OCI-LY7 (cell line): ENCODE results near the gene FYN. TPM values are rescaled to one million over a fixed set of nuclear protein-coding genes. Genes with fewer than 3 reads are reported as not detected.

Source experiments
- BruUV-seq: library from RNA; stranded (reverse); fragments of 400-500 nt; replicated peaks from 2 replicates; lab custom pipeline; 2021; lab: Mats Ljungman, UMichigan
- CTCF ChIA-PET: fragments of 300-600 bp; sonication (Branson Sonifier 250); formaldehyde crosslinking; loops from one replicate; lab custom pipeline; 2022; ENCODE audit warnings: antibody characterized with exemption; ENCODE audit not compliant: unreplicated experiment; lab: Charles Lee
- POLR2A ChIA-PET: fragments of 300-600 bp; sonication (Branson Sonifier 250); formaldehyde crosslinking; loops from one replicate; lab custom pipeline; 2022; ENCODE audit warnings: antibody characterized with exemption; lab: Charles Lee
- DNase-seq: peaks from one replicate; pipeline ENCODE4 v3.0.0-alpha.2; 2015; ENCODE audit warnings: low spot score
- H2AFZ ChIP-seq: fragments of 200-600 bp; sonication (generic), shearing (Covaris generic); 2 replicates; pipeline ENCODE4 v1.6.1; 2014; ENCODE audit warnings: mild to moderate bottlenecking, antibody characterized with exemption, low read length, moderate library complexity
- H3K27ac ChIP-seq: fragments of 200-600 bp; sonication (generic); 2 replicates; pipeline ENCODE4 v1.5.1; 2014; ENCODE audit warnings: mixed run types, low read depth, mild to moderate bottlenecking, moderate library complexity, low read length, inconsistent platforms; ENCODE audit not compliant: poor library complexity, severe bottlenecking
- H3K36me3 ChIP-seq: fragments of 200-600 bp; sonication (generic); 2 replicates; pipeline ENCODE4 v1.6.1; 2014; ENCODE audit warnings: mild to moderate bottlenecking, antibody characterized with exemption, low read length, moderate library complexity, mixed read lengths; ENCODE audit not compliant: insufficient read depth
- H3K4me1 ChIP-seq: fragments of 200-600 bp; sonication (generic); 2 replicates; pipeline ENCODE4 v1.5.1; 2014; ENCODE audit warnings: mild to moderate bottlenecking, low read length; ENCODE audit not compliant: insufficient read depth, poor library complexity, severe bottlenecking
- H3K4me2 ChIP-seq: fragments of 200-600 bp; sonication (generic); 2 replicates; pipeline ENCODE4 v1.6.1; 2014; ENCODE audit warnings: mild to moderate bottlenecking, low read length
- H3K4me3 ChIP-seq: fragments of 200-600 bp; sonication (generic); 2 replicates; pipeline ENCODE4 v1.5.1; 2014; ENCODE audit warnings: mild to moderate bottlenecking, low read depth, low read length; ENCODE audit not compliant: poor library complexity, severe bottlenecking
- H3K79me2 ChIP-seq: fragments of 200-600 bp; sonication (generic); 2 replicates; pipeline ENCODE4 v1.6.1; 2016; ENCODE audit warnings: low read depth, mild to moderate bottlenecking, low read length, moderate library complexity, mixed read lengths; ENCODE audit not compliant: insufficient read depth
- H3K9me2 ChIP-seq: fragments of 200-600 bp; sonication (generic); 2 replicates; pipeline ENCODE4 v1.6.1; 2016; ENCODE audit warnings: mild to moderate bottlenecking, low read length, mixed read lengths; ENCODE audit not compliant: insufficient read depth
- H3K9me3 ChIP-seq: fragments of 200-600 bp; sonication (generic); 2 replicates; pipeline ENCODE4 v1.6.1; 2014; ENCODE audit warnings: mild to moderate bottlenecking, mixed run types, low read length, mixed read lengths
- H4K20me1 ChIP-seq: fragments of 200-600 bp; sonication (generic); 2 replicates; pipeline ENCODE4 v1.6.1; 2014; ENCODE audit warnings: mild to moderate bottlenecking, antibody characterized with exemption, low read length, moderate library complexity, mixed read lengths; ENCODE audit not compliant: insufficient read depth
- EZH2phosphoT487 ChIP-seq: fragments of 200-600 bp; sonication (generic); IDR thresholded peaks from 2 replicates; pipeline ENCODE4 v1.6.1; 2018; ENCODE audit warnings: low read depth, borderline replicate concordance, mild to moderate bottlenecking, mixed run types, antibody characterized with exemption, low read length, moderate library complexity, mixed read lengths
- intact Hi-C: fragments of 100-400 bp; cut with micrococcal nuclease; formaldehyde crosslinking; loops from one replicate; pipeline ENCODE4 v1.10.0; 2022; ENCODE audit not compliant: unreplicated experiment
- total RNA-seq, 2 experiments: library from RNA; depleted of rRNA in 1 of 2; stranded (reverse); fragments of >200 nt in 1 of 2; shearing (Covaris generic) in 1 of 2; gene quantifications; 2 replicates each; pipeline ENCODE4 v1.2.3, GENCODE V29; 2014 to 2022
- TF ChIP-seq, protein P1 (sequence below): fragments of 200-600 bp; sonication (generic); conservative IDR thresholded peaks from 2 replicates; pipeline ENCODE4 v1.5.1; 2014; ENCODE audit warnings: mild to moderate bottlenecking, antibody characterized with exemption, low read length, moderate library complexity, mixed read lengths

FYN gene
- total RNA-seq, 2 experiments from 2014 or later: 57.3 to 92.9 TPM

DNA sequence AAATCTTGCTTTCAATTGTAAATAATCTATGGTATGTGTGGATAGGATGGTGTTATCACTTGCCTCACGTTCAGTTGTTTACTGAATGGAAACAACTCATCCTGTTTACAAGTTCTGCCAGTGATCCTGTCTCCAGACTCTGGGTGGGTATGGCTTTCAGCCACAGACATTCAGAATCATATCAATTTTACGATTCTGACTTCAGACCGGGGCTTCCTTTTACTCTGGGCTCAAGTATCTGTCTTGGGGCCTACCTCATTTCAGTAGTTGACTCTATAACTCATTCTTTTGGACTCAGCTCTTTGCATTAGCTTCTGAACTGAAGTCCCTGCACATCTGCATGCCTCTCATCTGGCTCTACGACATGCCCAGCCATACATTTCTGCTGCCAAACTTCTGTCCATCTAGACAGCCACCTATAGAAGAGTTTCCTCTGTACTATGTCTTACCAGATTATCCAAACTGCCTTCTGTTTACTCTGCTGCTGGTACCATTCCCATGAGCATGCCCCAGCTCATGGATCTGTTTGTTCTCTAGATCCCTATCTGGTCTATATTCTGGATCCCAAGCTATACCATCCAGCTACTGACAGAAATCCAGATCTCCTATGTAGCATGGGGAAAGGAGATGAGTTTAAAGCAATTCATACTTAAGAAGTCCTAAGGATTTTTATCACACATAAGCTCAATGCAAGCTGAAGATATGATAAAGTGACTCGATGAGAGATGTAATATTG, 34.3 kb downstream of the FYN start:
- H2AFZ ChIP-seq: no peak overlapping the region
- CTCF ChIA-PET: no interaction called here
- no TSS peak for BruUV-seq
- no peaks in the 10 kb centered on the region for H4K20me1 ChIP-seq
- H3K4me1 ChIP-seq: peaks cover 19% of the 10 kb centered on the region
- no peak overlapping the region for H3K27ac ChIP-seq
- intact Hi-C loops: no loop called here
- H3K9me3 ChIP-seq: no peaks in the 10 kb centered on the region
- H3K9me2 ChIP-seq: no peaks in the 10 kb centered on the region
- POLR2A ChIA-PET: interaction anchor here (1.2 kb wide), 1 partner anchor 22 kb away, joined by 3 read pairs; no protein-coding TSS in a partner anchor
- TF ChIP-seq, protein P1, sequence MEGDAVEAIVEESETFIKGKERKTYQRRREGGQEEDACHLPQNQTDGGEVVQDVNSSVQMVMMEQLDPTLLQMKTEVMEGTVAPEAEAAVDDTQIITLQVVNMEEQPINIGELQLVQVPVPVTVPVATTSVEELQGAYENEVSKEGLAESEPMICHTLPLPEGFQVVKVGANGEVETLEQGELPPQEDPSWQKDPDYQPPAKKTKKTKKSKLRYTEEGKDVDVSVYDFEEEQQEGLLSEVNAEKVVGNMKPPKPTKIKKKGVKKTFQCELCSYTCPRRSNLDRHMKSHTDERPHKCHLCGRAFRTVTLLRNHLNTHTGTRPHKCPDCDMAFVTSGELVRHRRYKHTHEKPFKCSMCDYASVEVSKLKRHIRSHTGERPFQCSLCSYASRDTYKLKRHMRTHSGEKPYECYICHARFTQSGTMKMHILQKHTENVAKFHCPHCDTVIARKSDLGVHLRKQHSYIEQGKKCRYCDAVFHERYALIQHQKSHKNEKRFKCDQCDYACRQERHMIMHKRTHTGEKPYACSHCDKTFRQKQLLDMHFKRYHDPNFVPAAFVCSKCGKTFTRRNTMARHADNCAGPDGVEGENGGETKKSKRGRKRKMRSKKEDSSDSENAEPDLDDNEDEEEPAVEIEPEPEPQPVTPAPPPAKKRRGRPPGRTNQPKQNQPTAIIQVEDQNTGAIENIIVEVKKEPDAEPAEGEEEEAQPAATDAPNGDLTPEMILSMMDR: no peak
- TF ChIP-seq EZH2phosphoT487: no peak
- H3K4me3 ChIP-seq: no peak overlapping the region
- no peak overlapping the region for H3K4me2 ChIP-seq
- no peaks in the 10 kb centered on the region for H3K36me3 ChIP-seq
- no peak for DNase-seq
- no peaks in the 10 kb centered on the region for H3K79me2 ChIP-seq

DNA sequence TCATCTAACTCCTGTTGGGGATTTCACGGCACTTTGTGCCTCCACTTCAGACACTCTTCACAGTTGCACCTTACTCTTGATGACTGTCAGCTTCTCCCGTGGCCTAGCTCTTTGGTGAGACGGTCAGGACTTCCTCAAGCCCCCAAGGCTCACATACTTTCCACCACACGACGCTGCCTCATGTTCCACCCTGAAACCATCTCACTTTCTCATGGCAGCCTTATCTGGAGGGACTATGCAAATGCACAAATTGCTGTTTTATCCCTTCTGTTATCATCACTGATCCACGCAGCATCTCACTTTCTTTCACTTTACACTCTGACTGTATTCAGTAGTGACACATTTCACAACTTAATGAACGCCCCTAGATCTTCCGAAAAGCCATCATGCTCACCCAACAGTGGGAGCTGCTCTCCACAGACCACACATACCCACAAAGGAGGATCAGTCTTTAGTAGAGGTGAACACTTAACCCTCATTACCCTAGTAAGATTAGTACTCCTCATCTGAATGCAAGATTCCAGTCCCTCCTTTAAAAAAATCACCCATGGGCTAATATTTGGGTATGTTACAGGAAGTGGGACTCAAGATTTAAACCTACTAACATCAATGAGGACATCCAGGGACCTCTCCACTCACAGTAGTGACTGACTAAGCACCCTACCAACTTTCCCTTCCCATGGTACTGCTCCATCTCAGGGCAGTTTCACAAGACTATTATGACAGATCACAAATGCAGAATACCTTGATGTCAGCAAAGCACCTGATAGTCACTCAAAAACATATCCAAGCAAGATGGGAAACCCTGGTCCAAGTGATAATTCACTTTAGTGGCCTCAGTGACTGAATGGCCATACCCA, 35.4 kb downstream of the FYN start:
- ChIA-PET CTCF (no interaction called here), POLR2A (interaction anchor here (0.6 kb wide), 1 partner anchor 22 kb away, joined by 3 read pairs; no protein-coding TSS in a partner anchor)
- Histone ChIP-seq H3K79me2 (no peaks in the 10 kb centered on the region), H3K4me2 (no peak overlapping the region), H3K27ac (no peak overlapping the region), H4K20me1 (no peaks in the 10 kb centered on the region), H2AFZ (no peak overlapping the region), H3K36me3 (no peaks in the 10 kb centered on the region), H3K9me2 (no peaks in the 10 kb centered on the region), H3K9me3 (no peaks in the 10 kb centered on the region), H3K4me3 (no peak overlapping the region), H3K4me1 (peaks cover 21% of the 10 kb centered on the region)
- intact Hi-C loops: no loop called here
- DNase-seq: no peak
- TF ChIP-seq EZH2phosphoT487: no peak
- TF ChIP-seq, protein P1: no peak
- no TSS peak for BruUV-seq
